Stimulated activated CD8-positive, alpha-beta memory T cell treated with anti-CD3 and anti-CD28 coated beads, Interleukin-4, amount 100 ng/mL, for 4 hours (primary cell): ENCODE data around the gene PPP1R15B.

Source experiments
- DNase-seq, 2 donors: peaks; one replicate each; pipeline ENCODE4 v3.0.0-alpha.2; 2020; ENCODE audit warnings: low read depth in 2 of 2, low spot score in 1 of 2

Gene PPP1R15B

DNA sequence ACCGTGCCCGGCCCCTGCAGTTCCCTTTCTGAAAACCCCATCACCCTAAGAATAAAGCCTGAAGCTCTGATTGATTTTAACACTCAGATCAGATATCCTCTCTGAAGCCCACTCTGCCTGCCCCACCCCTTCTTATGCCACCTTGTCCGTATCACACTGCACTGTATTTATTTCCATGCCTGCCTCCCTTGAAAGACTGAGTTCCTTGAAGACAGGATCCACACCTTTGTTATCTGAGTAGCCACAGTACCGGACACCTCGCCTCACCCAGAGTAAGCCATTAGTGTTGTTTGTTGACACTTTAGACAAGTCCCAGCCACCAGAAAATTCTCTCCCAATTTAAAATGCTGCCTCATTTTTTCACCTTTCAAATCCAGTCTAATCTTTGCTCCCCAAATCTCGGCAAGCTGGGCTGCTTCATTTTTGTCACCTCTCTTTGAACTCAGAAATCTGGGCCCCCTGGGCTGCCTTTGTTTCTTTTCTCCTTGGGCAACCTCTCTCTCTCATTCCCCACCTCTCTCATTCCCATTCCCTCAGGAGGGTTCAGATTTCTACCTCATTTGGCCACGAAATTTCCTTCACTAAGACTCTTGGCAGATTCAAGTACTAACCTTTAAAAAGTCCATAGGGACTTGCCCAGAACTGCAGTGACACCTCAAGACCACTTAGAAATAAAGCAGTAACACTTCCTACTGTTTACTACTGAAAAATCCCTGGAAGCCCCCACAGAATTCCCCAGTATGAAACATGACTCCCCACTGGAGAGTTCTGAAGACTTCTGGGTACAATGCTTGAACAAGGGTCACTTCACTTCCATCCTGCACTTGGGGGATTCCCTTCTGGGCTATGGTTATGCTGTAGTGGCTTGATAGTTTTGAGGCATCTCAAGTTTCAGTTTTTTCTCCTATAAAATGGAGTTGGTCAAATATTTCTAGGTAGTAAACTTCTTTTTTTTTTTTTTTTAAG lies 8.7 kb upstream of the PPP1R15B start:
- DNase-seq = no peak

DNA sequence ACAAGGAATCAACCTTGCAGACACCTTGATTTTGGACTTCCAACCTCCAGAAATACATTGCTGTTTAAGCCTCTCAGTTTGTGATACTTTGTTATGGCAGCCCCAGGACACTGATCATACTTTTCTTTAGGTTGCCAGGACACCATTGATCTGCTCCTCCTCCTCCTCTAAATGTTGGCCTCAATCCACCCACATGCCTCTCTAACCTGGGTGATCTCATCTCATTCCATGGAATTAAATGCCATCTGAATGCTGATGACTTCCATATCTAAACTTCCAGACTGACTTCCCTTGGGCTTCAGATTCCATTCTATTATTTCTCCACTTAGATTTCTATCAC lies 7.4 kb upstream of the PPP1R15B start:
- DNase-seq = no peak

DNA sequence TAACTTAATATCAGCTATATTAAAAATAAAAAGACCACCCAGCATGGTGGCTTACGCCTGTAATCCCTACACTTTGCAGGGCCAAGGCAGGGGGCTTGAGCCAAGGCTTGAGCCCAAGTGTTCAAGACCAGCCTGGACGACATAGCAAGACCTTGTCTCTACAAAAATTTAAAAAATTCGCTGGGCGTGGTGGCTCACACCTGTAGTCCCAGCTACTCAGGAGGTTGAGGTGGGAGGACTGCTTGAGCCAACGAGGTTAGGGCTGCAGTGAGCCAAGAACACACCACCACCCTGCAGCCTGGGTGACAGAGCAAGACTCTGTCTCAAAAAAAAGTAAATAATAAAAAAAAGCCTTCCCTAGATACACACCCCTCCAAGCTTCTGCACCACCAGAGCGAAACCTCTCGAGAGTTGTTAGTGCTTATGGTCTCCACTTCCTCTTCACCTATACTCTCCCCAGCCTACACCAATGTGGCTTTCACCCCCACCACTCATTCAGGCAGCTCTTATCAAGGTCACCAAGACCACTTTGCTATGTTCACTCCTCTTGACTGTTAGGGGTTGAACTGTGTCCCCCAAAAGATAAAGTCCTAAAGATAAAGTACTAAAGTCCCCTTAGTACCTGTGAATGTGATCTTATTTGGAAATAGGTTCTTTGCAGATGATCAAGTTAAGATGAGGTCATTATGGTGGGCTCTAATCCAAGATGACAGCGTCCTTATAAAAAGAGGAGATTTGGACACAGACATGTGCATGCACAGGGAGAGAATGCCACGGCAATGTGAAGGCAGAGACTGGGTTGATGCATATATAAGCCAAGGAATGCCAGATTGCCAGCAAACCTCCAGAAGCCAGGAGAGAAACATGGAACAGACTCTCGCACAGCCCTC lies 6.8 kb upstream of the PPP1R15B start:
- no peak for DNase-seq

DNA sequence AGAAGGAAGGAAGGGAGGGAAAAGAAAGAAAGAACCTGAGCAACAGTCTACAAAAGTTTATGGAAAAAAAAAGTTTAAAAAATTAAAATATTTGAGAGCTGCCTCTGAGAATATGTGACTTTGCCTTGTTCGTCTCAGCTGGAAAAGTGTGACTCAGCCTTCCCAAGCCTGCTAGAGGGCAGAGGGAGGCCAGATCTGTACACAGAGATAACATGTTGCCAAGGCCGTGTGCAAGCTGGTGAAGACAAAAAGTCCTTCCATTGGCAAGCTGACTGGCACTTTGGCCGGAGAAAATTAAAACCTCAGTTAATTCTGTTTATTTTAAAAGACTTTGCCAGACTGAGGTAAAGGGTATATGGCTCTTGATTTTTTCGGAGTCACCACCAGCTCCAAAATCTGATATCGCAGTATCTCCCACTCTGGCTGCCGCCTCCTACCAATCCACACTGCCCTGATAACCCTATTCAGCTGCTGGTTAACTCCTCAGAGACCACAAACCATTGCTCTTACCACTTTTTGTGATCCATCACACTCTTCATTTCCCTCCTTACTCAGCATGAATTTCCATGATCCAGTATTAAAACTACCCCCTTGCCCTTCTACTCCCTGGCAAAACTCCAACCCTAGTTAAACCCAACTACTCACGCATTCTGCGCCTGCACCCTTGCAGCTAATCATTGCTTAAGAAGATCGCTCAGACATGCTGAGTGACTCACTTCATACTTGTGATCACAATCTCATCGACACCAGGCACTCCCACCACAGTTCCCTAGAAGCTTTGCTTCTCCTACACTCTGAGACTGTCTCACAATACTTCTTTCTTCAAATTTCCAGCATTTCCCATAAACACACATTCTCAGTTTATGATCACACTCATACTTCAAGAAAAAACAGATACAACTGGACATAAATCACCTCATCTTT lies 5.7 kb upstream of the PPP1R15B start:
- DNase-seq = peak in 1 of 2 donors; percentile 11

DNA sequence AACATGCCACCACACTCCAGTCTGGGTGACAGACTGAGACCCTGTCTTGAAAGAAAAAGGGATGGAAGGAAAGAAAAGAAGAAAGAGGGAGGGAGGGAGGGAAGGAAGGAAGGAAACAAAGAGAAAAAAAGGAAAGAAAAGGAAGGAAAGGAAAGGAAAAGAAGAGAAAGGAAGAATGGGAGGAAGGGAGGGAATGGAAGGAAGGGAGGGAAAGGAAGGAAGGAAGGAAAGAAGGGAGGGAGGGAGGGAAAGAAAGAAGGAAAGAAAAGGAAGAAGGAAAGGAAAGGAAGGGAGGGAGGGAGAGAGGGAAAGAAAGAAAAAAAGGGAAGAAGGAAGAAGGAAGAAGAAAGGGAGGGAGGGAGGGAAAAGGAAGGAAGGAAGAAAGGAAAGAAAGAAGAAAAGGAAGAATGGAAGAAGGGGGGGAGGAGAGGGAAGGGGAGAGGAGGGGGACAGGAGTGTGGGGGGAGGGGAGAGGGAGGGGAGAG lies 5.0 kb upstream of the PPP1R15B start:
- no peak for DNase-seq

DNA sequence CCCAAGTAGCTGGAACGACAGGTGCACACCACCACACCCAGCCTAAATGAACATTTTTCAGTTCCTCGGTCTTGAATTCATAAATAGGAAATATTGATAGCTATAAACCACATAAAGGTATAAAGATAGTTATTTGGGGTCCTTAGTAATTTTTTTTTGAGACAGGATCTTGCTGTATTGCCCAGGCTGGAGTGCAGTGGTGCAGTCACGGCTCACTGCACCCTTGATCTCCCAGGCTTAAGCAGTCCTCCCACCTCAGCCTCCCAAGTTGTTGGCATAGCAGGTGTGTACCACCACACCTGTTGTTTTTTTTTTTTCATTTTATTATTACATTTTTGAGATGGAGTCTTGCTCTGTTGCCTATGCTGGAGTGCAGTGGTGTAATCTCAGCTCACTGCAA lies 3.7 kb upstream of the PPP1R15B start:
- DNase-seq = no peak

DNA sequence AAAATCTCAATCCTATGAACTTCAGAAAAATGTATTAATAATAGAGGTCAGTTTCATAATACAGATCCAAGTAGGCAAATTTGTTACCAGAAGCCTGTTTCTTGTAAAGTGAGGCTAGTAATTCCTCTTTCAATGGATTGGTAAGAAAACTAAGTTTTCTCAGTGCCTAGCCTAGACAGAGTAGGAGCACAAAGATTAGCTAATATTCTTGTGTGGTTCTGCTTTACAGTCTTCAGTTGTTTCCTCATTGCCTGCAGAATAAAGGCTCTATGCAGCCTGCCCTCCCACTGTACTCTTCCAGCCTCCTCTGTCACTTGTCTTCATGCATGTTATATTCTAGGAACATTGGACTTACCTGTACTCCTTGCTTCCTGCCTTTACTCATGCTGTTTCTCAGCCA lies 2.4 kb upstream of the PPP1R15B start:
- no peak for DNase-seq

DNA sequence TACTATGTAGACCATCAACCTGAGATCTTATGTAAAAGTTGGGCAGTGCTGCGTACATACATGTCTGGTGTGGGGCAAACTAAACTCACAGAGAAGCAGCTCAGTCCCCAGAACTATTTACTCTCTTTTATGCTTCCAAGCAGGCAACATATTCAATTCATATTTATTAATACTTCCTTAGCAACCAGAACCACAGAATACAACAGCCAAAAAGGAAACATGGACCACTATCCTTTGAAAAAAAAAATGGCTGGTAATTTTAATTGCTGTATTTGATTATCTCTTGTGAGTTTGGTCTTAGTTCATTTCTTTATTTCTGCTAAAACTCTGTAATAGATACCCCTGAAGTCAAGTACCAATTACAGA lies 1.5 kb upstream of the PPP1R15B start:
- DNase-seq = no peak

DNA sequence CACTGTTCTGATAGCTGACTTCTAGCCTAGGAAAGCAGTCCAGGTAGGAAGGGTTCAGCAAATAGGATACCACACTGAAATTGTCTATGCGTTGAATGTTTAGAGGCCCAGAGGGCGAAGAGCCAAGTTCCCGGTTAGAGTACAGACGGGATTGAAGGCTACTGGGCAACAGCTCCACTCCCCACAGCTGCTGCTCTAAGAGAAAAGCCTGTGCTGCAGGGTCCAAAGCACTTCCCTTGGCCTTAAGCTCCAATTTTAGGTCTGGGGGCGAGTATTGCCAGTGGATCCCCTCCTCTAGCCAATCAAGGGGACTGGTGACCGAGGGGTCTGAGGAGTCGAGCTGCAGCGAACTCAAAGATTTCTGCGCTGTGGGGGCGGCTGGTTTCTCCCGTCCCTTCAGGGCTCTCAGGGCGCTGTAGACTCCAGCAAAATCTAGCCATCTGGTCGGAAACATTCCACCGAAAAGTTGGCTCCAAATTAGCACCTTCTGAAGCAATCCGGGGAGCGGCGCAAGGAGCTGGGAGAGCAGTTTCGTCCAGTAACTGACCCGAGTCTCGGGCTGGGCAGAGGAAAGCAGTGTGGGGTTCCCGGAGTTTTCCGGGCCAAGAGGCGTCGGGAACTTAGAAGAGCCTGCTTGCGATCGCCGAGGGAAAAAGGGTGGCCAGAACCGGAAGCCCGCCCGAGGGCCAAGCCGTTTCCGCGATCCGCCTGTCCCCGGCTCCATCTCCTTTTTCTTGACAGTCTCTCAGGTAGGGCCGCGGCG lies 748 bp downstream of the PPP1R15B start:
- DNase-seq = peak in 1 of 2 donors; percentile 10

DNA sequence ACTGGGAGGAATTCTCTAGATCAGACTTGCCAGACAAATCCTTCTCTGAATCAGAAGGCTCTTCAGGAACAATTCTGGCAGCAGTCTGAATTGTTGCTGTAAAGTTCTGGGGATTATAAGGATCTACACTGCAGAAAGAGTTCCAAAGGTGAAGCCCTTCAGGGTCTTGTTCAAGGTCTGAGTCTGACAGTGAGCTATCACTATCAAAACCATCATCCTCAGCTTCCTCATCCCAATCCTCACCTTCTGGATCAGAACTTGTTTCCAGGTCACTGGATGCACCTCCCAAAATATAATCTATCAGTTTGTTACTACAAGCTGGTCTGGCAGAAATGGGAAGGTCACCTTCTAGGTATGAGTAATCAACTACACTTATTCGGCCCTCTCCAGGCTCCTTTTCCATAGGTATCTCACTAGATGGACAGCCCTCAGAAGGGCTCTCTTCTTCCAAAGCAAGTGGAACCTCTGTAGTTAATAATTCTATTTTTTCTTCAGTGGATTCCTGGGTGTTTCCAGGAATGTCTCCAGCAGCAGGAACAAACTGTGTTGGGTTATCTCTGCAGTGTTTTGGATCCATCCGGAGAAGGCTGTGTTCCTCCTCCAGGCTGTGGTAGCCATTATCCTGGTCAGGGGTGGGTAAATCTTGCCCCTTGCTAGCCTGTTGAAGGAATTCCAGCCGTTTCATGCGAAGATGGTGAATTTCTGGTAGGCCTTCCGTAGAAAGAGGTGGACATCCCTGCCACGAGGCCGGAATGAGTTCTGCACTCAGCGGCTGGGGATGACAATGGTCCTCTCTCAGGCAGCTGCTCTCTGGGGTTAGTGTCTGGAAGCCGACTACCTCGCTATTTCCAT lies 1.6 kb downstream of the PPP1R15B start:
- DNase-seq = no peak

DNA sequence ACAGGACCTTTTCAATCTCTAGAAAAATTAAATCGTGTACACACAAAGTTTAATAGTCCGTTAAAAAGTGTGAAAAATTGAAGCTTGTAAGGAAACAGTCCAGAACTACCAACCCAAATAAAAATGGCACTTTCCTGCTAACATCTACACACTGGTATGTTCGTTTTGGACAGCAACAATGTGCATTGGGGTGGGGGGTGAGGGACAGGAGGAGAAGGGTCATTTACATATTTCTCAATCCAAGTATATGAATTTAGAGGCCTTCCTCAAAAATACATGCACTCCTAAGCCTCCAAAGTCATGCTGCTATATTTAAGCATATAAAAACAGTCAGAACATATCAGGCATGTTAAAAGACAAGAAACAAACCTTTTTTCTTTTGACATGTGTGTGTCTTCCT lies 2.5 kb downstream of the PPP1R15B start:
- no peak for DNase-seq

DNA sequence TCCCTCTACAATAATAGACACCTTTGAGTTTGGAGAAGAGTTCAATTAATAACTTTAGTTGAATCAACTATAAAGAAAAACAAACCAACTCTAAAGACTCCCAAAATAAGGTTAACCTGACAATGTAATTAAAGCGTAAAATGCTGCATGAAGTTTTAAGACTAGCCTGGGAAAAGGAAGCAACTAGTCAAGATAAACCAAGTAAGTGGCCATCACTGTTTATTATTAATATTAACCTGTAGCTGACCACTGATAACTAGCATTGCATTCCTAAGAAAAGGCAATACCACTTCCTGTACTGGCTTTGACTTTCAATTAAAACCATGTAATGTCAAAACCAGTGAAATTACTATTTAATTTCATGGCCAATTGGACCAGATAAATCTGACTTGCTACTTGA lies 3.0 kb downstream of the PPP1R15B start:
- DNase-seq = no peak

DNA sequence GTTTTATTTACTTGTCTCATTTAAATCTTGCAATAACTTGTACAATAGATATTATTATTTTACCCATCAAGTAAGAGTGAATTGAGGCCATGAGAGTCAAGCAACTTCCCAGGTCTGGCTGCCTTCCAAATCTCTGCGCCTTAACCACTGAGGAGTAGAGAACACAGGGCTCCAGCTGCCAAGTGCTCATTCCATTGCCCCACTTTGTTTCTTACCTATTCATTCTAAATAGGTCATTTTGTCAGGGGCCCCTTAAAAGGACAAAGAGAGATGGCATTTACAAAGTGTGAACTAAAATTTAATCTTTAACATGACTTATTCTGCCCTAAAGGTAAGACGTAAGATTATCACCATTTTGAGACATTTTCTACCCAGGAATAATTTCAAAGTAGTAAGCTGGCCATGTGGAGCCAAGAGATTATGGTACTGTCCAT lies 3.5 kb downstream of the PPP1R15B start:
- DNase-seq = no peak

DNA sequence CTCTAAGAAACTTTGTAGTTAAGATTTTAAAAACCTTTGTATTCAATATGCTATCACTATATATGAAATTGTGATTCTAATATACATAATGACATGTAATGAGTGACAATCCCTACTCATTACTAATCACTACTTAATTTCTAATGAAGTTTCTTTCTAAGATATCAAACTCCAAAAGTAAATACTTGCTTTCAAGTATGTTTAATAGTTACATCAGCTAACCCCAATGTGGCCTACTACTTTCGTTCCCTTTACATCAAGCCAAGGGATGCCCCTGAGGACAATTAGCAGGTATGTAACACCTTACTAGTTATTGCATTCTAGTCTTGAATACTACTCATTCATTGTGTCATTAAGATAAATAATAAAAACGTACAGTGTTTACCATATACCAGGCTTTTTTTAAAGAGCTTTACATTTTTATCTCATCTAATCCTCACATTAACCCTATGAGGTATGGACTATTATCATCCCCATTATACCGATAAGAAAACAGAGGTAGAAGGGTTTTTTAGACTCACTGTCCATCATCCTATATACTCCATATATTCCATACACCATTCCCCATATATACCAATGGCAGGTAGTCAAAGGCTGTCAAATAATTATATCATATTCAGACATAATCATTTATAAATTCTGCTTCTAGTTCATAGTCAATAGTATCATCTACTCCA lies 4.2 kb downstream of the PPP1R15B start:
- DNase-seq = no peak

DNA sequence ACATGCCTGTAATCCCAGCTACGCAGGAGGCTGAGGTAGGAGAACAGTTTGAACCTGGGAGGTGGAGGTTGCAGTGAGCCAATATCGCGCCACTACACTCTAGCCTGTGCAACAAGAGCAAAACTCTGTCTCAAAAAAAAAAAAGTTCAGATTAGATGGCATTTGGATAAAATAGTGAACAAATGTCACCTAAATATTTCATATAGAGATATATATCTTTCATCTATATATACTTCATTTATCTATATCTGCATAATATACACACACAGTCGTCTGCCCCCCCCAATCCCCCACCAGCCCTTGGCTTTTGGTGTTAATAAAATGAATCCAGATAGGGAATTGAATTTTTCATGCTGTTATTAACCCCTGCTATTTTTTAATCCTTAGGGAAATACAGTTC lies 5.0 kb downstream of the PPP1R15B start:
- DNase-seq = no peak

DNA sequence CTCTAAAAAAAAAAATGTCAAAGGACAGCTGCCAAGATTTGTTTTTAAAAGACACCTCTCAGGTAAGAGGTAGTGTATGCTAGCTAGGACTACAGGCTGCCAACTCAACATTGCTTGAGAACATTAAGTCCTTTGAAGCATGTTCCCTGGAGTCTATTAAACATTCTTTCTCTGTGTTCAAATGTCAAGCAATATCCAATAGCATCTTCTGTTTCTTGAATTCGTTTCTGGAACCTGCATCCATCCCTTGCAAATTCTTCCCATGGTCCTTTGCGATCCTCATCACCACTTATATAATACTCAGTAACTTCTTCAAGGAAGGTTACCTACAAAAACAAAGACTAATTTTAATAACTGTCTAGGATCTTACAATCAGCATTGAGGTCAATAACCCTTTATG lies 5.6 kb downstream of the PPP1R15B start:
- DNase-seq = no peak

DNA sequence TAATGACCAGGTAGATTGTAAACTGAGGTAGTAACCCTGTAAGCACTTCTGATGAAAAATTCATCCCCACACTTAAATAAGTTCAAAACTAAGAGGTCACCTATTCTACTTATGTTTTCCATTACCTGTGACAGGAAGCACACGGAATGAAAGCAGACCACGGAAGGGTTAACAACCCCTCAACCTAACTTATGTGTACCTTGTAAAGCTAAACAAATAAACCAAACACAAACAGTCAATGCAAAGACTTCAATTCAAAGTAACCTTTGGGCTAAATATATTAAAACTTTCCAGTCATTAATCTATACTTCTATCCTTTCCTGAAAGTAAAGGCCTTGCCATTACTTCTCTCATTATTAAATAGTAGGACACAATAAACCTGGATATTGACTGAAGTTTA lies 7.0 kb downstream of the PPP1R15B start:
- DNase-seq = no peak

DNA sequence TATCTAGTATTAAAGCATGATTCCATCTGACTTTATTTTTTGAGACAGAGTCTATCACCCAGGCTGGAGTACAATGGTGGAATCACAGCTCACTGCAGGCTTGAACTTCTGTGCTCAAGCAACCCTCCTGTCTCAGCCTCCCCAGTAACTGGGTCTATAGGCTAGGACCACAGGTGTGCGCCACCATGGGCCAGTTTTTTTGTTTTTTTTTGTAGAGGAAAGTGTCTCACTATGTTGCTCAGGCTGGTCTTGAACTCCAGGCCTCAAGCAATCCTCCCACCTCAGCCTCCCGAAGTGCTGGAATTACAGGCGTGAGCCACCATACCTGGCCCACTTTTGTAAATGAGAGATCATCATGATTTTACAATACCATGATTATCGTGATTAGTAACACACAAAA lies 9.2 kb downstream of the PPP1R15B start:
- DNase-seq = no peak

DNA sequence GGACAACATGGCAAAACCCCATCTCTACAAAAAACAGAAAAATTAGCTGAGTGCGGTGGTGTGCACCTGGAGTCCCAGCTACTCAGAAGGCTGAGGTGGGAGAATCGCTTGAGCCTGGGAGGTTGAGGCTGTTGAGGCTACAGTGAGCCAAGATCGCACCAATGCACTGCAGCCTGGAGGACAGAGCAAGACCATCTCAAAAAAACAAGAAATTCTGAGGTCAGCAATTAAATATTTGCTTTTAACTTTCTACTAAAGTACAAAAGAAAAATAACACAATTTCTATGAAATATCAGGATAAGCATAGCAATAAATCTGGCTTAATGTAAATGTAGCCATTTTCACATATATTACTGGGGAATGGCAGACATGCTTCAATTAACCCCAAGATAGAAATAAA lies 9.9 kb downstream of the PPP1R15B start:
- DNase-seq = no peak
